H1 (cell line): Measurements from ENCODE around the gene SMYD1. TPM values are rescaled to one million over a fixed set of nuclear protein-coding genes. Genes with fewer than 3 reads are reported as not detected.

ENCODE experiments used
- ATF3 ChIP-seq: IDR thresholded peaks from 2 replicates; pipeline ENCODE4 v1.6.1; 2011; ENCODE audit warnings: low read depth, mild to moderate bottlenecking, low read length; ENCODE audit not compliant: insufficient read depth
- BCL11A ChIP-seq, 2 experiments: IDR thresholded peaks; one replicate each; pipeline ENCODE4 v1.6.1; 2011; ENCODE audit warnings: low read depth in 2 of 2, low read length in 2 of 2, mild to moderate bottlenecking in 2 of 2
- CBX8 ChIP-seq: fragments of 300-800, 300-1000 bp; sonication (generic); IDR thresholded peaks from 2 replicates; pipeline ENCODE4 v1.7.1; 2016; ENCODE audit warnings: low read depth, low read length, borderline replicate concordance
- CREB1 ChIP-seq: IDR thresholded peaks from 2 replicates; pipeline ENCODE4 v1.6.1; 2012; ENCODE audit warnings: inconsistent platforms
- polyA plus RNA-seq, 7 experiments: library from polyadenylated mRNA; depleted of rRNA in 3 of 7; stranded (reverse) in 5 of 7; unstranded in 2 of 7; fragments of >200 nt in 5 of 7; fragments of 200-250 nt in 2 of 7; gene quantifications; 1 replicate in 5 of 7; 2 replicates in 1 of 7; 4 replicates in 1 of 7; pipeline versions ENCODE4 v1.2.1 to v1.2.3, GENCODE V29; 2011 to 2013; ENCODE audit warnings: missing spikeins in 2 of 7, mixed read lengths in 2 of 7
- total RNA-seq: library from RNA; stranded (reverse); fragmentation: NEBNext Ultra II Directional; extraction: Animal tissue kit (Norgen Biotek cat#: 25700); gene quantifications from 2 replicates; pipeline ENCODE4 v1.2.1, GENCODE V29; 2021

The SMYD1 gene
- total and polyA plus RNA-seq, 2 of the 8 experiments (the other 6 are each of a cell fraction or from before 2014, with no cell fraction given): 0.06 TPM; not detected in 1

- TF ChIP-seq BCL11A (IDR thresholded peaks at IDR 0.05; ENCODE audit: low read depth in 2 of 2, low read length in 2 of 2) (no peak), ATF3 (no peak), CREB1 (no peak), CBX8 (no peak)
Observed at GRCh38 chr2:88123975-88124917, 56.6 kb downstream of the SMYD1 start (continued).
